GM23338 (cell line): ENCODE results near the gene UNC45B. TPM values are rescaled to one million over a fixed set of nuclear protein-coding genes. Genes with fewer than 3 reads are reported as not detected.

ENCODE experiments used
- EZH2phosphoT487 ChIP-seq: fragments of 200-600 bp; sonication (generic); IDR thresholded peaks from one replicate; pipeline ENCODE4 v1.8.1; 2018; ENCODE audit warnings: antibody characterized with exemption; ENCODE audit not compliant: unreplicated experiment
- NANOG ChIP-seq: IDR thresholded peaks from 2 replicates; pipeline ENCODE4 v1.6.1; 2016; ENCODE audit warnings: antibody characterized with exemption, borderline replicate concordance
- STAT1 ChIP-seq: IDR thresholded peaks from one replicate; pipeline ENCODE4 v1.6.1; 2016; ENCODE audit warnings: antibody characterized with exemption; ENCODE audit not compliant: unreplicated experiment
- ZNF114 ChIP-seq: fragments of 250-450 bp; sonication (Bioruptor Pico); IDR thresholded peaks from 2 replicates; pipeline ENCODE4 v1.5.0; 2020; ENCODE audit warnings: mild to moderate bottlenecking, moderate library complexity
- polyA plus RNA-seq: library from polyadenylated mRNA; unstranded; fragments of >200 nt; fragmentation: Nextera tagmentation; extraction: Ambion mirVana; gene quantifications from 2 replicates; pipeline ENCODE4 v1.2.1, GENCODE V29; 2016
- total RNA-seq: library from RNA; depleted of rRNA; stranded (reverse); fragments of >200 nt; shearing (Covaris generic); gene quantifications from 2 replicates; pipeline ENCODE4 v1.2.3, GENCODE V29; 2014
- TF ChIP-seq, protein P1 (sequence below): fragments of 250-450 bp; sonication (Bioruptor Pico); IDR thresholded peaks from 2 replicates; pipeline ENCODE4 v1.5.0; 2020; ENCODE audit warnings: mild to moderate bottlenecking, moderate library complexity
- TF ChIP-seq, protein P2 (sequence below): IDR thresholded peaks from 2 replicates; pipeline ENCODE4 v1.6.1; 2016; ENCODE audit warnings: antibody characterized with exemption
- TF ChIP-seq, protein P3 (sequence below), 2 experiments: fragments of 200-600 bp in 1 of 2; sonication (generic) in 1 of 2; conservative IDR thresholded peaks; 2 replicates each; pipeline versions ENCODE4 v1.5.1 to v1.6.1; 2016 to 2017; ENCODE audit warnings: antibody characterized with exemption in 2 of 2, low read depth in 2 of 2, mild to moderate bottlenecking in 2 of 2, moderate library complexity in 1 of 2

The UNC45B gene
- total and polyA plus RNA-seq, 2 experiments from 2014 or later, result 0.03 TPM; not detected in 1

DNA sequence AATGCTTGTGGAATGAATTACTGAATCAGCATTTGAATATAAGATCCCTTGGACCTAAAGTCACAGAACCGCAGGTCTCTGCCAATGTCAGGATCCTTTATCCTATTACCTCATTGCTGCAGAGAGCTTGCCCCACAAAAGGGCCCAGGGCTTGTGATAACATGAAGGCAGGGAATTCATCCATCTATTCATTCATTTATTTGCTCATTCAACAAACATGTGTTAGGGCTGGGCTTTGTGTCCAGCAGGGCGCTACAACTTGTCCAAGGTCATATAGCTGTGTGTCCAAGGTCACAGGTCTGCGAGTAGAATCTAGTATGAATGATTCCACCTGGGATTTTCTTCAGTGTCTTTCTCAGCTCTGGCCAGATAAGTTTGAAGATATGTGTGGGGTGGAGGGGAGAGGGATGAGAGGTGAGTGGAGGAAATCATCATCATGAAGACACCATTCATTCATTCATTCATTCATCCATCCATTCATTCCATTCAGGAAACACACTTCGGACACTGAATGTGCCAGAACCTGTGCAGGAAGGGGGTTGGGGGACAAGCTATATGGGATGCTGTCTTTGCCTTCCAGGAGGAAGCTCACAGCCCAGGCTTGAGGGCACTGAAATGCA lies 1.3 kb upstream of the UNC45B start (continued):
- TF ChIP-seq, protein P1, sequence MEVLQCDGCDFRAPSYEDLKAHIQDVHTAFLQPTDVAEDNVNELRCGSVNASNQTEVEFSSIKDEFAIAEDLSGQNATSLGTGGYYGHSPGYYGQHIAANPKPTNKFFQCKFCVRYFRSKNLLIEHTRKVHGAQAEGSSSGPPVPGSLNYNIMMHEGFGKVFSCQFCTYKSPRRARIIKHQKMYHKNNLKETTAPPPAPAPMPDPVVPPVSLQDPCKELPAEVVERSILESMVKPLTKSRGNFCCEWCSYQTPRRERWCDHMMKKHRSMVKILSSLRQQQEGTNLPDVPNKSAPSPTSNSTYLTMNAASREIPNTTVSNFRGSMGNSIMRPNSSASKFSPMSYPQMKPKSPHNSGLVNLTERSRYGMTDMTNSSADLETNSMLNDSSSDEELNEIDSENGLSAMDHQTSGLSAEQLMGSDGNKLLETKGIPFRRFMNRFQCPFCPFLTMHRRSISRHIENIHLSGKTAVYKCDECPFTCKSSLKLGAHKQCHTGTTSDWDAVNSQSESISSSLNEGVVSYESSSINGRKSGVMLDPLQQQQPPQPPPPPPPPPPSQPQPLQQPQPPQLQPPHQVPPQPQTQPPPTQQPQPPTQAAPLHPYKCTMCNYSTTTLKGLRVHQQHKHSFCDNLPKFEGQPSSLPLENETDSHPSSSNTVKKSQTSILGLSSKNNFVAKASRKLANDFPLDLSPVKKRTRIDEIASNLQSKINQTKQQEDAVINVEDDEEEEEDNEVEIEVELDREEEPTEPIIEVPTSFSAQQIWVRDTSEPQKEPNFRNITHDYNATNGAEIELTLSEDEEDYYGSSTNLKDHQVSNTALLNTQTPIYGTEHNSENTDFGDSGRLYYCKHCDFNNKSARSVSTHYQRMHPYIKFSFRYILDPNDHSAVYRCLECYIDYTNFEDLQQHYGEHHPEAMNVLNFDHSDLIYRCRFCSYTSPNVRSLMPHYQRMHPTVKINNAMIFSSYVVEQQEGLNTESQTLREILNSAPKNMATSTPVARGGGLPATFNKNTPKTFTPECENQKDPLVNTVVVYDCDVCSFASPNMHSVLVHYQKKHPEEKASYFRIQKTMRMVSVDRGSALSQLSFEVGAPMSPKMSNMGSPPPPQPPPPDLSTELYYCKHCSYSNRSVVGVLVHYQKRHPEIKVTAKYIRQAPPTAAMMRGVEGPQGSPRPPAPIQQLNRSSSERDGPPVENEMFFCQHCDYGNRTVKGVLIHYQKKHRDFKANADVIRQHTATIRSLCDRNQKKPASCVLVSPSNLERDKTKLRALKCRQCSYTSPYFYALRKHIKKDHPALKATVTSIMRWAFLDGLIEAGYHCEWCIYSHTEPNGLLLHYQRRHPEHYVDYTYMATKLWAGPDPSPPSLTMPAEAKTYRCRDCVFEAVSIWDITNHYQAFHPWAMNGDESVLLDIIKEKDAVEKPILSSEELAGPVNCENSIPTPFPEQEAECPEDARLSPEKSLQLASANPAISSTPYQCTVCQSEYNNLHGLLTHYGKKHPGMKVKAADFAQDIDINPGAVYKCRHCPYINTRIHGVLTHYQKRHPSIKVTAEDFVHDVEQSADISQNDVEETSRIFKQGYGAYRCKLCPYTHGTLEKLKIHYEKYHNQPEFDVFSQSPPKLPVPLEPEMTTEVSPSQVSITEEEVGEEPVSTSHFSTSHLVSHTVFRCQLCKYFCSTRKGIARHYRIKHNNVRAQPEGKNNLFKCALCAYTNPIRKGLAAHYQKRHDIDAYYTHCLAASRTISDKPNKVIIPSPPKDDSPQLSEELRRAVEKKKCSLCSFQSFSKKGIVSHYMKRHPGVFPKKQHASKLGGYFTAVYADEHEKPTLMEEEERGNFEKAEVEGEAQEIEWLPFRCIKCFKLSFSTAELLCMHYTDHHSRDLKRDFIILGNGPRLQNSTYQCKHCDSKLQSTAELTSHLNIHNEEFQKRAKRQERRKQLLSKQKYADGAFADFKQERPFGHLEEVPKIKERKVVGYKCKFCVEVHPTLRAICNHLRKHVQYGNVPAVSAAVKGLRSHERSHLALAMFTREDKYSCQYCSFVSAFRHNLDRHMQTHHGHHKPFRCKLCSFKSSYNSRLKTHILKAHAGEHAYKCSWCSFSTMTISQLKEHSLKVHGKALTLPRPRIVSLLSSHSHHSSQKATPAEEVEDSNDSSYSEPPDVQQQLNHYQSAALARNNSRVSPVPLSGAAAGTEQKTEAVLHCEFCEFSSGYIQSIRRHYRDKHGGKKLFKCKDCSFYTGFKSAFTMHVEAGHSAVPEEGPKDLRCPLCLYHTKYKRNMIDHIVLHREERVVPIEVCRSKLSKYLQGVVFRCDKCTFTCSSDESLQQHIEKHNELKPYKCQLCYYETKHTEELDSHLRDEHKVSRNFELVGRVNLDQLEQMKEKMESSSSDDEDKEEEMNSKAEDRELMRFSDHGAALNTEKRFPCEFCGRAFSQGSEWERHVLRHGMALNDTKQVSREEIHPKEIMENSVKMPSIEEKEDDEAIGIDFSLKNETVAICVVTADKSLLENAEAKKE (CRISPR knock-in tag), result no peak
- no peak for TF ChIP-seq NANOG
- TF ChIP-seq, protein P2, sequence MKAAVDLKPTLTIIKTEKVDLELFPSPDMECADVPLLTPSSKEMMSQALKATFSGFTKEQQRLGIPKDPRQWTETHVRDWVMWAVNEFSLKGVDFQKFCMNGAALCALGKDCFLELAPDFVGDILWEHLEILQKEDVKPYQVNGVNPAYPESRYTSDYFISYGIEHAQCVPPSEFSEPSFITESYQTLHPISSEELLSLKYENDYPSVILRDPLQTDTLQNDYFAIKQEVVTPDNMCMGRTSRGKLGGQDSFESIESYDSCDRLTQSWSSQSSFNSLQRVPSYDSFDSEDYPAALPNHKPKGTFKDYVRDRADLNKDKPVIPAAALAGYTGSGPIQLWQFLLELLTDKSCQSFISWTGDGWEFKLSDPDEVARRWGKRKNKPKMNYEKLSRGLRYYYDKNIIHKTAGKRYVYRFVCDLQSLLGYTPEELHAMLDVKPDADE, result no peak
- no peak for TF ChIP-seq STAT1
- TF ChIP-seq EZH2phosphoT487, result no peak
- no peak for TF ChIP-seq ZNF114
- TF ChIP-seq, protein P3, sequence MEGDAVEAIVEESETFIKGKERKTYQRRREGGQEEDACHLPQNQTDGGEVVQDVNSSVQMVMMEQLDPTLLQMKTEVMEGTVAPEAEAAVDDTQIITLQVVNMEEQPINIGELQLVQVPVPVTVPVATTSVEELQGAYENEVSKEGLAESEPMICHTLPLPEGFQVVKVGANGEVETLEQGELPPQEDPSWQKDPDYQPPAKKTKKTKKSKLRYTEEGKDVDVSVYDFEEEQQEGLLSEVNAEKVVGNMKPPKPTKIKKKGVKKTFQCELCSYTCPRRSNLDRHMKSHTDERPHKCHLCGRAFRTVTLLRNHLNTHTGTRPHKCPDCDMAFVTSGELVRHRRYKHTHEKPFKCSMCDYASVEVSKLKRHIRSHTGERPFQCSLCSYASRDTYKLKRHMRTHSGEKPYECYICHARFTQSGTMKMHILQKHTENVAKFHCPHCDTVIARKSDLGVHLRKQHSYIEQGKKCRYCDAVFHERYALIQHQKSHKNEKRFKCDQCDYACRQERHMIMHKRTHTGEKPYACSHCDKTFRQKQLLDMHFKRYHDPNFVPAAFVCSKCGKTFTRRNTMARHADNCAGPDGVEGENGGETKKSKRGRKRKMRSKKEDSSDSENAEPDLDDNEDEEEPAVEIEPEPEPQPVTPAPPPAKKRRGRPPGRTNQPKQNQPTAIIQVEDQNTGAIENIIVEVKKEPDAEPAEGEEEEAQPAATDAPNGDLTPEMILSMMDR (conservative IDR thresholded peaks at IDR 0.05; ENCODE audit: low read depth in 2 of 2), result no peak
